HCT116 (cell line): ENCODE data around the gene IL17B. TPM values are rescaled to one million over a fixed set of nuclear protein-coding genes. Genes with fewer than 3 reads are reported as not detected.

Source experiments
- ATAC-seq: fragments of 200-7000 bp; cut with Tn5 transposase; 2 replicates; pipeline ENCODE4 v1.9.1; 2020; ENCODE audit warnings: mild to moderate bottlenecking, moderate library complexity
- BruUV-seq: library from RNA; stranded (reverse); fragments of 400-500 nt; replicated peaks from 2 replicates; lab custom pipeline; 2021; lab: Mats Ljungman, UMichigan
- CTCF ChIA-PET: fragments of 300-600 bp; sonication (Branson Sonifier 250); formaldehyde crosslinking; loops from one replicate; lab custom pipeline; 2021; ENCODE audit warnings: antibody characterized with exemption; lab: Charles Lee
- POLR2A ChIA-PET: fragments of 300-600, 350-600 bp; sonication (Branson Sonifier 250); formaldehyde crosslinking; loops from one replicate; lab custom pipeline; 2021; ENCODE audit warnings: antibody characterized with exemption; lab: Charles Lee
- RAD21 ChIA-PET, 2 experiments: fragments of 300-600 bp; sonication (Branson Sonifier 250); formaldehyde crosslinking; loops; one replicate each; lab custom pipeline; 2023; ENCODE audit warnings: low total read pairs in 2 of 2; ENCODE audit not compliant: uncharacterized antibody in 2 of 2, unreplicated experiment in 2 of 2, low non-redundant PET in 1 of 2; lab: Charles Lee
- DNase-seq: peaks from one replicate; pipeline ENCODE4 v3.0.0-alpha.2; 2010; ENCODE audit warnings: low read depth, low spot score
- H2AFZ ChIP-seq: fragments of 200-600 bp; shearing (Covaris generic), sonication (generic); 2 replicates; pipeline ENCODE4 v1.6.1; 2017; ENCODE audit warnings: low read depth, mixed run types, mixed read lengths, antibody characterized with exemption, low read length; ENCODE audit not compliant: poor library complexity, severe bottlenecking
- H3K27ac ChIP-seq: 2 replicates; pipeline ENCODE4 v1.5.1; 2012; ENCODE audit warnings: low read depth, low read length
- H3K27me3 ChIP-seq: fragments of 200-600 bp; sonication (generic); 2 replicates; pipeline ENCODE4 v1.6.1; 2016; ENCODE audit warnings: mixed run types, low read length, mixed read lengths; ENCODE audit not compliant: insufficient read depth
- H3K36me3 ChIP-seq, 2 experiments: fragments of 200-500 bp in 1 of 2; fragments of 200-600 bp in 1 of 2; sonication (Bioruptor generic) in 1 of 2; sonication (generic) in 1 of 2; 2 replicates each; pipeline versions ENCODE4 v1.5.1 to v1.6.1; 2014 to 2016; ENCODE audit warnings: low read length in 2 of 2, inconsistent platforms in 1 of 2, mixed read lengths in 1 of 2, mixed run types in 1 of 2; ENCODE audit not compliant: insufficient read depth in 2 of 2, control insufficient read depth in 1 of 2
- H3K4me1 ChIP-seq, 2 experiments: fragments of 200-600 bp in 1 of 2; sonication (generic) in 1 of 2; 2 replicates each; pipeline versions ENCODE4 v1.5.1 to v1.6.1; 2012 to 2017; ENCODE audit warnings: low read length in 2 of 2, inconsistent platforms in 1 of 2, mild to moderate bottlenecking in 1 of 2, mixed read lengths in 1 of 2, mixed run types in 1 of 2, moderate library complexity in 1 of 2; ENCODE audit not compliant: insufficient read depth in 2 of 2, control insufficient read depth in 1 of 2
- H3K4me2 ChIP-seq: fragments of 200-600 bp; sonication (generic); 2 replicates; pipeline ENCODE4 v1.6.1; 2017; ENCODE audit warnings: mixed run types, low read length, mixed read lengths
- H3K4me3 ChIP-seq, 2 experiments: fragments of 200-600 bp in 1 of 2; sonication (generic) in 1 of 2; replicated peaks in 1 of 2; 2 replicates each; pipeline ENCODE4 v1.5.1; 2011 to 2016; ENCODE audit warnings: low read length in 2 of 2, control low read depth in 1 of 2, low read depth in 1 of 2, mild to moderate bottlenecking in 1 of 2, mixed read lengths in 1 of 2, mixed run types in 1 of 2
- H3K79me2 ChIP-seq: fragments of 200-600 bp; sonication (generic); 2 replicates; pipeline ENCODE4 v1.6.1; 2017; ENCODE audit warnings: mild to moderate bottlenecking, mixed run types, low read length, moderate library complexity, mixed read lengths; ENCODE audit not compliant: insufficient read depth
- H3K9ac ChIP-seq: fragments of 200-600 bp; sonication (generic); 2 replicates; pipeline ENCODE4 v1.6.1; 2016; ENCODE audit warnings: low read length, mixed read lengths
- H3K9me2 ChIP-seq: fragments of 200-600 bp; sonication (generic), shearing (Covaris generic); 2 replicates; pipeline ENCODE4 v1.6.1; 2017; ENCODE audit warnings: mixed run types, mild to moderate bottlenecking, moderate library complexity; ENCODE audit not compliant: insufficient read depth
- H3K9me3 ChIP-seq, 2 experiments: fragments of 200-500 bp in 1 of 2; fragments of 200-600 bp in 1 of 2; sonication (Bioruptor generic) in 1 of 2; sonication (generic) in 1 of 2; 2 replicates each; pipeline ENCODE4 v1.6.1; 2014 to 2017; ENCODE audit warnings: low read length in 2 of 2, mixed read lengths in 2 of 2, inconsistent platforms in 1 of 2, low read depth in 1 of 2, mild to moderate bottlenecking in 1 of 2, mixed run types in 1 of 2, moderate library complexity in 1 of 2; ENCODE audit not compliant: control insufficient read depth in 1 of 2, insufficient read depth in 1 of 2
- H4K20me1 ChIP-seq: fragments of 200-600 bp; sonication (generic), shearing (Covaris generic); 2 replicates; pipeline ENCODE4 v1.6.1; 2017; ENCODE audit warnings: mixed run types, mild to moderate bottlenecking, moderate library complexity; ENCODE audit not compliant: insufficient read depth
- CBX3 ChIP-seq: IDR thresholded peaks from 2 replicates; pipeline ENCODE4 v1.6.1; 2012; ENCODE audit warnings: low read depth
- CEBPB ChIP-seq: IDR thresholded peaks from 2 replicates; pipeline ENCODE4 v1.6.1; 2012; ENCODE audit warnings: low read depth
- EGR1 ChIP-seq: IDR thresholded peaks from 2 replicates; pipeline ENCODE4 v1.6.1; 2012; ENCODE audit warnings: low read depth
- ELF1 ChIP-seq: IDR thresholded peaks from 2 replicates; pipeline ENCODE4 v1.6.1; 2012; ENCODE audit warnings: low read depth, borderline replicate concordance
- EZH2phosphoT487 ChIP-seq: fragments of 200-600 bp; IDR thresholded peaks from 2 replicates; pipeline ENCODE4 v1.6.1; 2018; ENCODE audit warnings: antibody characterized with exemption, borderline replicate concordance
- FOSL1 ChIP-seq: IDR thresholded peaks from 2 replicates; pipeline ENCODE4 v1.6.1; 2012; ENCODE audit warnings: low read depth
- JUND ChIP-seq: IDR thresholded peaks from 2 replicates; pipeline ENCODE4 v1.6.1; 2012
- POLR2A ChIP-seq: IDR thresholded peaks from 2 replicates; pipeline ENCODE4 v1.7.0; 2011; ENCODE audit warnings: borderline replicate concordance; ENCODE audit not compliant: insufficient read depth, insufficient read length; ENCODE audit errors: extremely low read depth
- POLR2AphosphoS5 ChIP-seq: IDR thresholded peaks from 2 replicates; pipeline ENCODE4 v1.6.1; 2011; ENCODE audit warnings: mild to moderate bottlenecking, low read depth, low read length, moderate library complexity
- RAD21 ChIP-seq: IDR thresholded peaks from 2 replicates; pipeline ENCODE4 v1.6.1; 2012; ENCODE audit warnings: low read depth, mild to moderate bottlenecking
- REST ChIP-seq: IDR thresholded peaks from 2 replicates; pipeline ENCODE4 v1.6.1; 2012; ENCODE audit warnings: low read depth
- SIN3A ChIP-seq: IDR thresholded peaks from 2 replicates; pipeline ENCODE4 v1.6.1; 2012; ENCODE audit warnings: low read depth
- SP1 ChIP-seq: IDR thresholded peaks from 2 replicates; pipeline ENCODE4 v1.6.1; 2012; ENCODE audit warnings: low read depth
- SRF ChIP-seq: IDR thresholded peaks from 2 replicates; pipeline ENCODE4 v1.6.1; 2012; ENCODE audit warnings: low read depth
- TCF7L2 ChIP-seq: IDR thresholded peaks from 2 replicates; pipeline ENCODE4 v1.7.0; 2011; ENCODE audit warnings: borderline replicate concordance, inconsistent platforms; ENCODE audit not compliant: insufficient read depth, insufficient read length; ENCODE audit errors: extremely low read depth
- YY1 ChIP-seq: IDR thresholded peaks from 2 replicates; pipeline ENCODE4 v1.6.1; 2011; ENCODE audit warnings: low read length, low read depth, moderate library complexity, mild to moderate bottlenecking; ENCODE audit not compliant: insufficient replicate concordance; ENCODE audit errors: extremely low read depth
- ZBTB33 ChIP-seq: IDR thresholded peaks from 2 replicates; pipeline ENCODE4 v1.6.1; 2011; ENCODE audit warnings: mild to moderate bottlenecking, low read length, moderate library complexity; ENCODE audit not compliant: insufficient replicate concordance; ENCODE audit errors: extremely low read depth
- ZNF274 ChIP-seq: fragments of 200-500 bp; sonication (Bioruptor generic); IDR thresholded peaks from 2 replicates; pipeline ENCODE4 v1.6.1; 2014; ENCODE audit warnings: mild to moderate bottlenecking, low read depth, low read length, inconsistent platforms
- intact Hi-C: fragments of 100-400 bp; cut with micrococcal nuclease; formaldehyde crosslinking; loops from 2 replicates; pipeline ENCODE4 v1.10.0; 2022
- total RNA-seq: library from RNA; stranded (reverse); gene quantifications from one replicate; pipeline ENCODE4 v1.2.1, GENCODE V29; 2021; ENCODE audit not compliant: unreplicated experiment

IL17B gene
- total RNA-seq, 1 experiment from 2014 or later, result 0.81 TPM

- Histone ChIP-seq H3K4me3 (no peak overlapping the region), H2AFZ (no peak overlapping the region), H3K4me2 (no peak overlapping the region), H3K9me3 (no peaks in the 10 kb centered on the region), H4K20me1 (no peaks in the 10 kb centered on the region), H3K27me3 (no peaks in the 10 kb centered on the region), H3K79me2 (no peaks in the 10 kb centered on the region), H3K36me3 (no peaks in the 10 kb centered on the region), H3K9me2 (no peaks in the 10 kb centered on the region), H3K27ac (no peak overlapping the region), H3K9ac (no peak overlapping the region), H3K4me1 (peaks cover 0 to 5% of the 10 kb centered on the region in 2 experiments; a peak in 1 of 4 replicates)
- TF ChIP-seq ZBTB33 (no peak), REST (no peak), CBX3 (no peak), FOSL1 (no peak), CEBPB (no peak), EGR1 (no peak), YY1 (no peak), ELF1 (no peak), SP1 (no peak), SRF (no peak), POLR2AphosphoS5 (no peak), POLR2A (no peak), TCF7L2 (no peak), JUND (no peak), RAD21 (no peak), SIN3A (no peak), EZH2phosphoT487 (no peak), ZNF274 (no peak)
- ATAC-seq, result no peak
- RAD21 ChIA-PET, result no interaction called here
- intact Hi-C loops, result no loop called here
- CTCF ChIA-PET, result no interaction called here
- DNase-seq, result no peak
- POLR2A ChIA-PET, result no interaction called here
- BruUV-seq, result no TSS peak
Observed at GRCh38 chr5:149388498-149389190, 9.6 kb upstream of the IL17B start.
